Astrocyte of the cerebellum (primary cell): ENCODE measurements around the gene IFI44L.
A peak's percentile ranks its signal among the peaks of the same experiment; 100 is the strongest.

Source experiments
- DNase-seq: peaks from one replicate; pipeline ENCODE4 v3.0.0-alpha.2; 2011; ENCODE audit warnings: low read depth
- H3K4me3 ChIP-seq: 2 replicates; pipeline ENCODE4 v1.5.1; 2011; ENCODE audit warnings: mild to moderate bottlenecking, low read depth, low read length, moderate library complexity
- in situ Hi-C: cut with HindIII; loops from 2 replicates; pipeline ENCODE4 v1.10.0; 2017; ENCODE audit warnings: low sequenced_read_pairs
- TF ChIP-seq, protein P1 (sequence below): IDR thresholded peaks from 2 replicates; pipeline ENCODE4 v1.5.1; 2012; ENCODE audit warnings: low read length, low read depth, moderate library complexity, mild to moderate bottlenecking; ENCODE audit errors: missing control alignments

IFI44L gene

GRCh38 chr1:78683079-78683478 lies 62.8 kb downstream of the IFI44L start:
- in situ Hi-C loops, result no loop called here
- TF ChIP-seq, protein P1, sequence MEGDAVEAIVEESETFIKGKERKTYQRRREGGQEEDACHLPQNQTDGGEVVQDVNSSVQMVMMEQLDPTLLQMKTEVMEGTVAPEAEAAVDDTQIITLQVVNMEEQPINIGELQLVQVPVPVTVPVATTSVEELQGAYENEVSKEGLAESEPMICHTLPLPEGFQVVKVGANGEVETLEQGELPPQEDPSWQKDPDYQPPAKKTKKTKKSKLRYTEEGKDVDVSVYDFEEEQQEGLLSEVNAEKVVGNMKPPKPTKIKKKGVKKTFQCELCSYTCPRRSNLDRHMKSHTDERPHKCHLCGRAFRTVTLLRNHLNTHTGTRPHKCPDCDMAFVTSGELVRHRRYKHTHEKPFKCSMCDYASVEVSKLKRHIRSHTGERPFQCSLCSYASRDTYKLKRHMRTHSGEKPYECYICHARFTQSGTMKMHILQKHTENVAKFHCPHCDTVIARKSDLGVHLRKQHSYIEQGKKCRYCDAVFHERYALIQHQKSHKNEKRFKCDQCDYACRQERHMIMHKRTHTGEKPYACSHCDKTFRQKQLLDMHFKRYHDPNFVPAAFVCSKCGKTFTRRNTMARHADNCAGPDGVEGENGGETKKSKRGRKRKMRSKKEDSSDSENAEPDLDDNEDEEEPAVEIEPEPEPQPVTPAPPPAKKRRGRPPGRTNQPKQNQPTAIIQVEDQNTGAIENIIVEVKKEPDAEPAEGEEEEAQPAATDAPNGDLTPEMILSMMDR, result no peak
- H3K4me3 ChIP-seq, result no peak overlapping the region
- DNase-seq, result no peak

DNA sequence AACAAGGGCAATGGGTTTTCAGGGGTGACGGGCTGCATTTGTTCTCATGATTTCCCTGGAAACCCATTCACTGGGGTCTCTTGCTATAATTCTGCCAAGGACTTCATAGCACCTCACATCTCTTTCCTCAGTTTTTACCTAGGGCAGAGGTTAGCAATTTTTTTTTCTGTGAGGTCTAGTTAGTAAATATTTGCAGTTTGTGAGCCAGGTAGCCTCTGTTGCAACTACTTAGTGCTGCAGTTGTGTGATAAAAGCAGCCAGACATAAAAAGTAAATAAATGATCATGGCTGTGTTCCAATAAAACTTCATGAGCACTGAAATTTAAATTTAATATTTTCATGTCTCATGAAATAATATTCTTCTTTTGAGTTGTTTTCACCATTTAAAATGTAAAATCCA lies 67.1 kb downstream of the IFI44L start:
- H3K4me3 ChIP-seq, result no peak overlapping the region
- TF ChIP-seq, protein P1, result no peak
- DNase-seq, result no peak
- in situ Hi-C loops, result no loop called here

DNA sequence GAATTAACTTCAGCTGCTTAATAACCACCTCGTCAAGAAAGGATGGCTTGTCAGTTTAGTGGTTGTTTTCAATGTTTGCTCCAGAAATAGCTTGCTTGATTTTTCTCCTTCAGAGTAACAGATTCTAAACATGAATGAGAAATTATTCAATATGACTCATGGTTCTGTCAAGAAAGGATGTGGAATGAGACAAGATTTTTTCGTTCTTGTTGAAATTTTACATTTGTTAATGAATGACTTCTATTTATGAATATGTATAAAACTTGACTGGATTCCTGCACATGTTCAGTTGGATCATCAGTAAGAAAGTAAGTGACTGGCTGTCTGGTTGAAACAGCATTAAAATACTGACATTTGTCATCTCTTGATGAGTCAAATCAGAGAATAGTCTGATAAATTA lies 67.7 kb downstream of the IFI44L start:
- in situ Hi-C loops, result no loop called here
- no peak overlapping the region for H3K4me3 ChIP-seq
- TF ChIP-seq, protein P1, result no peak
- no peak for DNase-seq

DNA sequence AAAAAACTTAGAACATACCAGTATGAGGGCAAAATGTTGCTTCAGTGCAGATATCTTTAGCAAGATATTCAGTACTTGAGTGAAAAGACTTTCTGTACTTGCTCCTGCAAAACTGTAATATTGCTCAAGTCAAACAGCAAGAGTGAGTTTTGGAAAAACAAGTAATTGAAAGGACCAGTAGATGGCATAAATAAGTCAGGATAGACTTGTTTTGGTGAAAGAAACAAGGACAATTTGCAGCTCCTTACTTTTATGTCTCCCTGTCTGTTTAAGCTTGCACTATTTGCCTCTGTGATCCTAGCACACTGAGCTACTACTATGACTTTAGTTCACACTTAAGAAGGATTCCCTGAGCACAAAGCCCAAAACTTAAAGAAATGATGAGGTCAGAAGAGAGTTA lies 68.4 kb downstream of the IFI44L start:
- DNase-seq, result peak; percentile 39
- H3K4me3 ChIP-seq, result no peak overlapping the region
- TF ChIP-seq, protein P1, result no peak
- in situ Hi-C loops, result no loop called here

DNA sequence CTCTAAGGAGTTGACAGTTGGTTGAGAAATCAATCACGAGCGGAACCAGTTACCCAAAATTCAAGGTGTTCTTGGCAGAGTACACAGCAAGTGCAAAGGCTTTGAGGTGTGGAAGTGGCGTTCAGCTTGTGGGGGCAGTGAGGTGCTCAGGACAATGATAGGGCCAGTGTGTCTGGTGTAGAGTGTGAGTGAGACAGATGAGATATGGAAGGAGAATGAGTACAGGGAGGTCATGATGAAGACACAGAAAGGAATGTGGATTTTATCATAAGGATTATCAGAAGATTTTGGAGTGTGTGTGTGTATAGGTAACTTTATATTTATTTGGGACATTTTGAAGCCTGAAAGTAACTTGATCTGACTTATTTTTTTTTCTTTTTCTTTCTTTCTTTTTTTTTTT lies 70.3 kb downstream of the IFI44L start:
- TF ChIP-seq, protein P1, result no peak
- in situ Hi-C loops, result no loop called here
- no peak overlapping the region for H3K4me3 ChIP-seq
- DNase-seq, result no peak

- in situ Hi-C loops, result no loop called here
- DNase-seq, result no peak
- TF ChIP-seq, protein P1, result no peak
- H3K4me3 ChIP-seq, result no peak overlapping the region
These were observed 71.9 kb downstream of the IFI44L start for GRCh38 chr1:78691995-78692747.
